ENCODE data around the gene ARMC12.
"Not testable (repeated sequence)": the region's sequence is repeated elsewhere in the genome, so short reads cannot be mapped to it uniquely, and the experiment has no call there.

ARMC12 gene, protein sequence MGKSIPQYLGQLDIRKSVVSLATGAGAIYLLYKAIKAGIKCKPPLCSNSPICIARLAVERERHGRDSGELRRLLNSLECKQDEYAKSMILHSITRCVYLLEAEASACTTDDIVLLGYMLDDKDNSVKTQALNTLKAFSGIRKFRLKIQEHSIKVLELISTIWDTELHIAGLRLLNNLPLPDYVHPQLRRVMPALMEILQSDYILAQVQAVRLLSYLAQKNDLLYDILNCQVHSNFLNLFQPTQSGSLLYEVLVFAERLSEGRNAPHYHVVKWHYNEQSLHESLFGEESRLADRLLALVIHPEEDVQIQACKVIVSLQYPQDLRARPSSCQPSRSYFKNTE

GRCh38 chr6:35736982-35737412, at the start of gene ARMC12:
ARMC12 (plus strand) TSS chr6:35737032; CDS start chr6:35737109, 77 bp downstream.
- H3K9ac ChIP-seq (ENCODE audit: low read depth, low read length) = no peak within 1 kb of the TSS
- no peaks in the 10 kb centered on the region for H3K36me3 ChIP-seq (ENCODE audit: insufficient read depth, low read length)
- peaks cover 43% of the 10 kb centered on the region for H3K4me1 ChIP-seq (ENCODE audit: insufficient read depth, low read length)
- no peaks in the 10 kb centered on the region for H3K9me3 ChIP-seq (ENCODE audit: control insufficient read depth, insufficient read depth, low read length)

- Histone ChIP-seq H3K4me1 (ENCODE audit: insufficient read depth, low read length) (peaks cover 4% of the 10 kb centered on the region; the same call in 1 of the 2 replicates), H3K9me3 (ENCODE audit: control insufficient read depth, insufficient read depth, low read length) (no peaks in the 10 kb centered on the region), H3K9ac (ENCODE audit: low read depth, low read length) (peak overlapping the region; percentile 56), H3K36me3 (ENCODE audit: insufficient read depth, low read length) (no peaks in the 10 kb centered on the region)
Observed at GRCh38 chr6:35687658-35688604, 48.9 kb upstream of the ARMC12 start.

- Histone ChIP-seq H3K4me1 (ENCODE audit: insufficient read depth, low read length) (peaks cover 4% of the 10 kb centered on the region; the same call in 1 of the 2 replicates), H3K9me3 (ENCODE audit: control insufficient read depth, insufficient read depth, low read length) (no peaks in the 10 kb centered on the region), H3K9ac (ENCODE audit: low read depth, low read length) (peak within 1 kb of the TSS; percentile 56), H3K36me3 (ENCODE audit: insufficient read depth, low read length) (no peaks in the 10 kb centered on the region)
Observed at GRCh38 chr6:35688605-35689322, 48.1 kb upstream of the ARMC12 start, which contains the start of gene FKBP5. FKBP5 (minus strand) TSS chr6:35688915; CDS start chr6:35642824, 46,091 bp downstream.

DNA sequence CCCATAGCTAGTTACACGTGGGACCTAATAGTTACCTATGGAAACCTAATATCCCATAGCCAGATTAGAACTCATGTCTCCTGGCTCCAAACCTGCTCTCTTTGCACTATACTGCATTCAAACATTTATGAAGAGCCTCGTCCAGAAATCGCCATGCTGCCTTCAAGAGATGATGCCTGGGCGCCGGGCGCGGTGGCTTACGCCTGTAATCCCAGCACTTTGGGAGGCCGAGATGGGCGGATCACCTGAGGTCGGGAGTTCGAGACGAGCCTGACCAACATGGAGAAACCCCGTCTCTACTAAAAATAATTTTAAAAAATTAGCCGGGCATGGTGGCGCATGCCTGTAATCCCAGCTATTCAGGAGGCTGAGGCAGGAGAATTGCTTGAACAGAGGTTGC, 46.8 kb upstream of the ARMC12 start:
- H3K36me3 ChIP-seq (ENCODE audit: insufficient read depth, low read length); H3K4me1 ChIP-seq (ENCODE audit: insufficient read depth, low read length): not testable (repeated sequence)

GRCh38 chr6:35690484-35690883, 46.3 kb upstream of the ARMC12 start:
- peaks cover 4% of the 10 kb centered on the region; the same call in 1 of the 2 replicates for H3K4me1 ChIP-seq (ENCODE audit: insufficient read depth, low read length)
- no peaks in the 10 kb centered on the region for H3K36me3 ChIP-seq (ENCODE audit: insufficient read depth, low read length)
- H3K9ac ChIP-seq (ENCODE audit: low read depth, low read length) = no peak overlapping the region
- H3K9me3 ChIP-seq (ENCODE audit: control insufficient read depth, insufficient read depth, low read length) = no peaks in the 10 kb centered on the region

More for the DNA sequence above, 46.8 kb upstream of the ARMC12 start:
- H3K9me3 ChIP-seq (ENCODE audit: control insufficient read depth, insufficient read depth, low read length); H3K9ac ChIP-seq (ENCODE audit: low read depth, low read length): not testable (repeated sequence)

DNA sequence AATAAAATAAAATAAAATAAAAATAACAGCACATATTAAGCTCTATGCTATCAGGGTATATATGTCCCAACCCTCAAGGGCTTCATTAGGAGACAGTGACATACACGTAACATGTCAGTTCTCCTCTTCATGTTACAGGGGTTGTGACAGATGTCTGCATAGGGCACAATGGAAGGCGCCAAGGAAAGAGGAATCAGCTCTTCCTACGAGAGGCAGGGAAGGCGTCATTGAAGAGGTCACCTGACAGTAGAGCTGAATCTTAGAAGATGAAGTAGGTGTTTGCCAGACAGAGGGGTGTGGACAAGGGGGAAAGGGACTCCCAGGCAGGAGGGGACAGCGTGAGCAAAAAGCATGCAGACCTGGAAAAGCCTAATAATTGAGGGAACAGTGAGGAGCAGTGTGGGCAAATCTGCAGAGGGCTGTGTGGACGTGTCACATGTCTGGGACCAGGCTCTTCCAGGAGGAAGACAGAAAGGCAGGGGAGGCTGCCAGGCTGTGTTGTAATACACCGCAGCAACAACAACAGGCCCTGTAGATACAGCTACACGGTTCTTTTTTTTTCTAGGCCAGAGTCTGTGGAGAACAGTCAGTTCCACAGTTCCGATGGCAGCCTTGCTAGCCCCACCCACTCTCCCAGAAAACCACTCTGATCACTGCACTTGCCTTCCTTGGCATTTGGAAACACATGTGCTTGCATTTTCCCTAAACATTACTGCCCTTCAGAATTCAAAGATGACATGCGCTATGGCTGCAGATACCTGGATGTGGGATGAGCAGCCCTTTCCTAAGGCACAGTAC, 45.6 kb upstream of the ARMC12 start:
- Histone ChIP-seq H3K36me3 (ENCODE audit: insufficient read depth, low read length) (no peaks in the 10 kb centered on the region), H3K9ac (ENCODE audit: low read depth, low read length) (no peak overlapping the region), H3K9me3 (ENCODE audit: control insufficient read depth, insufficient read depth, low read length) (no peaks in the 10 kb centered on the region), H3K4me1 (ENCODE audit: insufficient read depth, low read length) (peaks cover 4% of the 10 kb centered on the region; the same call in 1 of the 2 replicates)

DNA sequence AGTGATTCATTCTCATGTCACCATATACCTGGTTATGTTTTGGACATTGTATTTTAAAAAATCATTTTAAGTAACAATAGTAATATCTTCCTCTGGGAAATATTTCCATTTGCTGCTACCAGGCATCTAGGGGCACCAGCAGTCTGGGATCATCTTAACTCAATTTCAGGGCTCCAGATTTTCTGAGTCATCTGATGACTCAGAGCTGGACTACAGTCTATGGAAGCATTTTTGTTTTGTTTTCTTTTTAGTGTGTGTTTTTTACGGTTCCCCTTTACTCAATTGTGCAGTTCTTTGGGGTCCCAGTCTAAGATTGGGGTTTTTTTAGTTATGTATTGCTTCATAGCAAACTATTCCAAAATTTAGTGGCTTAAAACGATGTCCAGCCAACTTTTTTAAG, 42.4 kb upstream of the ARMC12 start:
- Histone ChIP-seq H3K36me3 (ENCODE audit: insufficient read depth, low read length) (no peaks in the 10 kb centered on the region), H3K9ac (ENCODE audit: low read depth, low read length) (no peak overlapping the region), H3K4me1 (ENCODE audit: insufficient read depth, low read length) (no peaks in the 10 kb centered on the region; the same call in 1 of the 2 replicates)

GRCh38 chr6:35698430-35698829, 38.4 kb upstream of the ARMC12 start:
- H3K9ac ChIP-seq (ENCODE audit: low read depth, low read length); H3K4me1 ChIP-seq (ENCODE audit: insufficient read depth, low read length); H3K36me3 ChIP-seq (ENCODE audit: insufficient read depth, low read length); H3K9me3 ChIP-seq (ENCODE audit: control insufficient read depth, insufficient read depth, low read length): not testable (repeated sequence)

More for the DNA sequence above, 42.4 kb upstream of the ARMC12 start:
- H3K9me3 ChIP-seq (ENCODE audit: control insufficient read depth, insufficient read depth, low read length) = no peaks in the 10 kb centered on the region

- no peaks in the 10 kb centered on the region for H3K36me3 ChIP-seq (ENCODE audit: insufficient read depth, low read length)
- H3K4me1 ChIP-seq (ENCODE audit: insufficient read depth, low read length) = no peaks in the 10 kb centered on the region
- H3K9me3 ChIP-seq (ENCODE audit: control insufficient read depth, insufficient read depth, low read length) = 0 out of 2 replicates have a peak, but pooled peaks cover 2% of the 10 kb centered on the region
- no peak overlapping the region for H3K9ac ChIP-seq (ENCODE audit: low read depth, low read length)
Observed at GRCh38 chr6:35698858-35699257, 38.0 kb upstream of the ARMC12 start.

DNA sequence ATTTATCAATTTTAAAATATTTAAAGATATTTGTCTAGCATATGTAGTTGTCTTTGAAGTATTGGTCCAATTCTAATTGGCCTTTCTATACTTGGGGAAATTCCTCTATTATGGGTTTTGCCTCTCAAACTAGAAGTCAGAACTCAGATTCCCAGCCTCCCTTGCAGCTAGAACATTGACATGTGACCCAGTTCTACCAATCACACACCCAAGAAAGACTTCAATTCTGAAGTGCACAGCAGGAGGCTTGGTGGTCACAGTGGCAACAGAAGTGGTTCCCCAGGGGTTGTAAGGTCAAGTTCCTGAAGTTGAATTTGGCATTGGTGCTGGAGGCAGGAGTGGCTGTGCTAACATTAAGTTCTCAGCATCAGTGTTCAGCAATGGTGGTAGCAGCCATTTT, 33.3 kb upstream of the ARMC12 start:
- H3K36me3 ChIP-seq (ENCODE audit: insufficient read depth, low read length) = no peaks in the 10 kb centered on the region
- no peak overlapping the region for H3K9ac ChIP-seq (ENCODE audit: low read depth, low read length)
- 0 out of 2 replicates have a peak, but pooled peaks cover 2% of the 10 kb centered on the region for H3K9me3 ChIP-seq (ENCODE audit: control insufficient read depth, insufficient read depth, low read length)
- H3K4me1 ChIP-seq (ENCODE audit: insufficient read depth, low read length) = no peaks in the 10 kb centered on the region

DNA sequence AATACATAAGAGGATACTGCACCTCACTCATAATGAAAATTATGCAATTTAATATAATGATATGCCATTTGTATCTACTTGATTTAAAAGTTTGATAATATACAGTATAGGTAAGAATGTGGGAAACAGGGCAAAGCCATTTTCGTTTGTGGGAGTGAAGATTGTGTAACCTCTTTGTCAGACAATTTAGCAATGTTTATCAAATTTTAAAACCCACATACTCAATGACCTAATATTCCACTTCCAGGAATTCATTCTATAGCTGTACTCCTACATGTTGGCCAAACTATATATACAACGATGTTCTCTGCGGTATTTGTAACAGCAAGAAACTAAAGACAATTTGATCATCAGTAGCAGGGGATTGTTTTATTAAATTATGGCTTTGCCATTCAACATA, 30.4 kb upstream of the ARMC12 start:
- H3K4me1 ChIP-seq (ENCODE audit: insufficient read depth, low read length) = no peaks in the 10 kb centered on the region

GRCh38 chr6:35707714-35708407, 29.0 kb upstream of the ARMC12 start:
- H3K9me3 ChIP-seq (ENCODE audit: control insufficient read depth, insufficient read depth, low read length) = 0 out of 2 replicates have a peak, but pooled peaks cover 2% of the 10 kb centered on the region
- H3K4me1 ChIP-seq (ENCODE audit: insufficient read depth, low read length) = no peaks in the 10 kb centered on the region
- H3K36me3 ChIP-seq (ENCODE audit: insufficient read depth, low read length) = no peaks in the 10 kb centered on the region
- no peak overlapping the region for H3K9ac ChIP-seq (ENCODE audit: low read depth, low read length)

More for the DNA sequence above, 30.4 kb upstream of the ARMC12 start:
- Histone ChIP-seq H3K9me3 (ENCODE audit: control insufficient read depth, insufficient read depth, low read length) (0 out of 2 replicates have a peak, but pooled peaks cover 2% of the 10 kb centered on the region), H3K36me3 (ENCODE audit: insufficient read depth, low read length) (no peaks in the 10 kb centered on the region), H3K9ac (ENCODE audit: low read depth, low read length) (no peak overlapping the region)

- H3K9me3 ChIP-seq (ENCODE audit: control insufficient read depth, insufficient read depth, low read length) = 0 out of 2 replicates have a peak, but pooled peaks cover 1% of the 10 kb centered on the region
- no peaks in the 10 kb centered on the region for H3K36me3 ChIP-seq (ENCODE audit: insufficient read depth, low read length)
- H3K9ac ChIP-seq (ENCODE audit: low read depth, low read length) = no peak overlapping the region
- peaks cover 5% of the 10 kb centered on the region; the same call in 1 of the 2 replicates for H3K4me1 ChIP-seq (ENCODE audit: insufficient read depth, low read length)
Observed at GRCh38 chr6:35708585-35708984, 28.2 kb upstream of the ARMC12 start.
